WTC11 (cell line): ENCODE data around the gene CASP8. TPM values are rescaled to one million over a fixed set of nuclear protein-coding genes. Genes with fewer than 3 reads are reported as not detected.

ENCODE experiments used
- ATAC-seq: fragments of 200-7000 bp; cut with Tn5 transposase; 2 replicates; pipeline ENCODE4 v1.10.0; 2021; ENCODE audit warnings: mild to moderate bottlenecking, moderate library complexity
- CTCF ChIA-PET: fragments of 300-600 bp; sonication (Branson Sonifier 250); formaldehyde crosslinking; loops from one replicate; lab custom pipeline; 2021; ENCODE audit warnings: antibody characterized with exemption; lab: Charles Lee
- POLR2A ChIA-PET: fragments of 350-600 bp; sonication (Branson Sonifier 250); formaldehyde crosslinking; loops from one replicate; lab custom pipeline; 2021; ENCODE audit warnings: antibody characterized with exemption; lab: Charles Lee
- DNase-seq: peaks from one replicate; pipeline ENCODE4 v3.0.0; 2021; ENCODE audit warnings: low spot score
- H3K27ac Mint-ChIP-seq: 2 replicates; pipeline ENCODE4 v1.8.0; 2021; ENCODE audit warnings: mixed read lengths
- H3K27me3 Mint-ChIP-seq: 2 replicates; pipeline ENCODE4 v1.8.0; 2021; ENCODE audit warnings: low read depth, mild to moderate bottlenecking, moderate library complexity, mixed read lengths
- H3K36me3 Mint-ChIP-seq: 2 replicates; pipeline ENCODE4 v1.8.0; 2021; ENCODE audit warnings: mixed read lengths
- H3K4me1 Mint-ChIP-seq: 2 replicates; pipeline ENCODE4 v1.8.0; 2022; ENCODE audit warnings: mixed read lengths
- H3K4me3 Mint-ChIP-seq: 2 replicates; pipeline ENCODE4 v1.8.0; 2021; ENCODE audit warnings: mild to moderate bottlenecking, moderate library complexity, mixed read lengths
- H3K9me3 Mint-ChIP-seq: 2 replicates; pipeline ENCODE4 v1.8.0; 2021; ENCODE audit warnings: mixed read lengths
- ATF1 ChIP-seq: sonication (generic); formaldehyde crosslinking; IDR thresholded peaks from 2 replicates; pipeline ENCODE4 v1.8.1; 2023; ENCODE audit warnings: mild to moderate bottlenecking, moderate library complexity, missing genetic modification reagents
- E2F5 ChIP-seq: sonication (generic); formaldehyde crosslinking; IDR thresholded peaks from 2 replicates; pipeline ENCODE4 v1.8.1; 2022; ENCODE audit warnings: mild to moderate bottlenecking, moderate library complexity, missing genetic modification reagents
- EMX1 ChIP-seq: fragments of 250-450 bp; sonication (Bioruptor Pico); IDR thresholded peaks from 2 replicates; pipeline ENCODE4 v1.8.0; 2021; ENCODE audit warnings: mild to moderate bottlenecking
- FOXK1 ChIP-seq: sonication (generic); formaldehyde crosslinking; IDR thresholded peaks from 2 replicates; pipeline ENCODE4 v1.8.0; 2022; ENCODE audit warnings: mild to moderate bottlenecking, moderate library complexity, missing genetic modification reagents
- GABPB1 ChIP-seq: sonication (generic); formaldehyde crosslinking; IDR thresholded peaks from 2 replicates; pipeline ENCODE4 v1.8.1; 2023; ENCODE audit warnings: mild to moderate bottlenecking, missing genetic modification reagents
- IRF2 ChIP-seq: sonication (generic); formaldehyde crosslinking; IDR thresholded peaks from 2 replicates; pipeline ENCODE4 v1.8.0; 2022; ENCODE audit warnings: low read depth, missing genetic modification reagents, borderline replicate concordance
- MYBL2 ChIP-seq: sonication (generic); formaldehyde crosslinking; IDR thresholded peaks from 2 replicates; pipeline ENCODE4 v1.8.1; 2023; ENCODE audit warnings: mild to moderate bottlenecking, moderate library complexity, missing genetic modification reagents
- NFATC4 ChIP-seq: fragments of 250-450 bp; sonication (Bioruptor Pico); IDR thresholded peaks from 2 replicates; pipeline ENCODE4 v1.9.0; 2021; ENCODE audit warnings: mild to moderate bottlenecking
- NR3C1 ChIP-seq: sonication (generic); formaldehyde crosslinking; conservative IDR thresholded peaks from 2 replicates; pipeline ENCODE4 v1.8.1; 2023; ENCODE audit warnings: low read depth, mild to moderate bottlenecking, missing genetic modification reagents
- PRDM15 ChIP-seq: sonication (generic); formaldehyde crosslinking; IDR thresholded peaks from 2 replicates; pipeline ENCODE4 v1.8.0; 2022; ENCODE audit warnings: missing genetic modification reagents
- PRRX2 ChIP-seq: fragments of 250-450 bp; sonication (Bioruptor Pico); IDR thresholded peaks from 2 replicates; pipeline ENCODE4 v1.8.0; 2021; ENCODE audit warnings: mild to moderate bottlenecking
- RELA ChIP-seq: sonication (generic); formaldehyde crosslinking; IDR thresholded peaks from 2 replicates; pipeline ENCODE4 v1.8.1; 2022; ENCODE audit warnings: missing genetic modification reagents, mild to moderate bottlenecking, borderline replicate concordance
- RORB ChIP-seq: fragments of 250-450 bp; sonication (Bioruptor Pico); IDR thresholded peaks from 2 replicates; pipeline ENCODE4 v1.9.0; 2021; ENCODE audit warnings: mild to moderate bottlenecking
- TCF7 ChIP-seq: sonication (generic); formaldehyde crosslinking; IDR thresholded peaks from 2 replicates; pipeline ENCODE4 v1.8.0; 2022; ENCODE audit warnings: mild to moderate bottlenecking, low read depth, missing genetic modification reagents, moderate library complexity
- TEAD4 ChIP-seq: sonication (generic); formaldehyde crosslinking; IDR thresholded peaks from 2 replicates; pipeline ENCODE4 v1.8.0; 2022; ENCODE audit warnings: mild to moderate bottlenecking, missing genetic modification reagents
- ZBTB21 ChIP-seq: sonication (generic); formaldehyde crosslinking; IDR thresholded peaks from 2 replicates; pipeline ENCODE4 v1.8.1; 2023; ENCODE audit warnings: mild to moderate bottlenecking, missing genetic modification reagents, borderline replicate concordance
- ZNF121 ChIP-seq: sonication (generic); formaldehyde crosslinking; IDR thresholded peaks from 2 replicates; pipeline ENCODE4 v1.8.0; 2023; ENCODE audit warnings: missing genetic modification reagents
- ZNF263 ChIP-seq: sonication (generic); formaldehyde crosslinking; IDR thresholded peaks from 2 replicates; pipeline ENCODE4 v1.8.1; 2022; ENCODE audit warnings: low read depth, mild to moderate bottlenecking, moderate library complexity, missing genetic modification reagents
- ZNF416 ChIP-seq: fragments of 250-450 bp; sonication (Bioruptor Pico); IDR thresholded peaks from 2 replicates; pipeline ENCODE4 v1.9.0; 2021; ENCODE audit warnings: mild to moderate bottlenecking, inconsistent platforms
- ZSCAN18 ChIP-seq: fragments of 250-450 bp; sonication (Bioruptor Pico); IDR thresholded peaks from 2 replicates; pipeline ENCODE4 v2.1.2; 2022; ENCODE audit warnings: mild to moderate bottlenecking, moderate library complexity
- total RNA-seq: library from RNA; stranded (reverse); gene quantifications from 3 replicates; pipeline ENCODE4 v1.2.3, GENCODE V29; 2021
- TF ChIP-seq, protein P1 (sequence below): fragments of 250-450 bp; sonication (Bioruptor Pico); IDR thresholded peaks from 2 replicates; pipeline ENCODE4 v1.9.0; 2021; ENCODE audit warnings: mild to moderate bottlenecking
- TF ChIP-seq, protein P2 (sequence below): sonication (generic); formaldehyde crosslinking; IDR thresholded peaks from 2 replicates; pipeline ENCODE4 v1.8.0; 2023; ENCODE audit warnings: missing genetic modification reagents, mild to moderate bottlenecking, borderline replicate concordance

CASP8 gene
- total RNA-seq, 1 experiment from 2014 or later = 4.4 TPM

DNA sequence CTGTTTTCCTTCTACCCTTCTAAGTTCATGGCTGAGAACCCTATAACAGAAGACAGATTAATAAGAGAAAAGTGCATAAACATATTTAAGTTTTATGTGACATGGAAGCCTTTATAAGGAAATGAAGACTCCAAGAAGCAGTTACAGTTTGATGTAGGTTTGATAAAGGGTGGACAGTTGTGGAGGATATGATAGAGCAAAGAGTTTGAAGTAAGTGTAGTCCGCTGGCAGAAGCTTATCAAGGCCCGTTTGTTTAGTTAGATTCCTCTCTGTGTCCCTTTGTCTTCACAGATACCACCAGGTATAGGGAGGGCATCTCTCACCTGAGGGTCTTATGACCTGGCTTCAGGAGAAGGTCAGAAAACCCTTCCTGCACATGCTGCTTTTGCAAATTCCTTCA lies 10.4 kb upstream of the CASP8 start:
- Mint-ChIP-seq H3K27ac (no peak overlapping the region), H3K4me1 (peaks cover 9% of the 10 kb centered on the region), H3K4me3 (no peak overlapping the region), H3K36me3 (peaks cover 7% of the 10 kb centered on the region), H3K27me3 (no peaks in the 10 kb centered on the region), H3K9me3 (peaks cover 20% of the 10 kb centered on the region)
- DNase-seq (no peak), ATAC-seq (no peak)
- ChIA-PET CTCF (interaction anchor here (1.7 kb wide), 1 partner anchor 17 kb away, joined by 3 read pairs; no protein-coding TSS in a partner anchor), POLR2A (no interaction called here)
- TF ChIP-seq RELA = no peak
- TF ChIP-seq, protein P1, sequence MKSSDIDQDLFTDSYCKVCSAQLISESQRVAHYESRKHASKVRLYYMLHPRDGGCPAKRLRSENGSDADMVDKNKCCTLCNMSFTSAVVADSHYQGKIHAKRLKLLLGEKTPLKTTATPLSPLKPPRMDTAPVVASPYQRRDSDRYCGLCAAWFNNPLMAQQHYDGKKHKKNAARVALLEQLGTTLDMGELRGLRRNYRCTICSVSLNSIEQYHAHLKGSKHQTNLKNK = no peak
- TF ChIP-seq PRDM15 (CRISPR knock-in tag) = no peak
- no peak for TF ChIP-seq MYBL2 (CRISPR knock-in tag)
- no peak for TF ChIP-seq TEAD4
- no peak for TF ChIP-seq TCF7 (CRISPR knock-in tag)
- no peak for TF ChIP-seq EMX1 (CRISPR knock-in tag)
- no peak for TF ChIP-seq PRRX2 (CRISPR knock-in tag)

GRCh38 chr2:201250741-201251140 lies 9.6 kb upstream of the CASP8 start:
- DNase-seq = no peak
- Mint-ChIP-seq H3K4me1 (peaks cover 10% of the 10 kb centered on the region), H3K27ac (no peak overlapping the region), H3K9me3 (peaks cover 20% of the 10 kb centered on the region), H3K27me3 (no peaks in the 10 kb centered on the region), H3K36me3 (peaks cover 7% of the 10 kb centered on the region), H3K4me3 (no peak overlapping the region)
- ATAC-seq = no peak
- POLR2A ChIA-PET = no interaction called here
- no peak for TF ChIP-seq IRF2 (CRISPR knock-in tag)
- TF ChIP-seq FOXK1 (CRISPR knock-in tag) = no peak
- TF ChIP-seq ZNF263 = no peak
- TF ChIP-seq GABPB1 (CRISPR knock-in tag) = no peak
- TF ChIP-seq ZNF121 (CRISPR knock-in tag) = no peak
- TF ChIP-seq ZSCAN18 (CRISPR knock-in tag) = no peak
- no peak for TF ChIP-seq RORB (CRISPR knock-in tag)
- CTCF ChIA-PET = no interaction called here

DNA sequence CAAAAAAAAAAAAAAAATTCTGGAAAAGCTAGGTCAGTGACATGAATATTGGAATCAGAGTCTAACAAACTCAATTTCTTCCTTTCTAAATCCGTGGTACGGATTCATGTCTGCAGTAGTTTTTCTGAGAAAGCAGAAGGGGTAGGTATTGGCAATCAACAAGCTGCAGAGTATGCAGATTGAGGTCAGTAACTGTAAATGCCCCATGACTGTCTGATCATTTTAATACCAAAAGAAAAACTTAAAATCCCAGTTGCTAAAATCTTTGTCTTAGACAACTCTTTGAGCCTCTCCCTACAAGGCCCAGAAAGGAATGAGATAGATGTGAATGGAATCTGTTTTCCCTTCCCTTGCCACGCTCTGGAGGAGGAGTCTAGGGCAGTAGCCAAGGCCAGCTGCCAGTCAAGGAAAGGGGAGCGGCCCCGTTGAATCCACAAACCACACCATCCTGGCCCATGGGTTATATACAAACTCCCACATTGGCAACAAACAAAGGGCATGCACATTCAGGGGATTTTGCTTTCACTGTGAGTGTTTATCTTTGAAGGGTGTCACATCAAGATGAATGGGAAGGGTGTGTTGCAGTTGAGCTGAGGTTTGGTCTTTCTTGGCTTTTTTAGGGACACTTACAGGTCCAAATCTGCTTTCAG lies 6.1 kb upstream of the CASP8 start:
- POLR2A ChIA-PET = interaction anchor here (0.5 kb wide), 1 partner anchor 751 kb away, joined by 3 read pairs; no protein-coding TSS in a partner anchor
- DNase-seq (peak; percentile 50), ATAC-seq (peak; percentile 92)
- peak overlapping the region; percentile 47; the same call in 1 of the 2 replicates for H3K27ac Mint-ChIP-seq
- H3K27me3 Mint-ChIP-seq = no peaks in the 10 kb centered on the region
- no peak overlapping the region for H3K4me3 Mint-ChIP-seq
- CTCF ChIA-PET = interaction anchor here (0.6 to 2.1 kb wide), 4 partner anchors 22 to 197 kb away, joined by 3 to 15 read pairs (median 4); partner anchors contain the start of genes STRADB and TRAK2
- H3K4me1 Mint-ChIP-seq = peaks cover 27% of the 10 kb centered on the region
- H3K9me3 Mint-ChIP-seq = peaks cover 18% of the 10 kb centered on the region
- H3K36me3 Mint-ChIP-seq = peaks cover 7% of the 10 kb centered on the region
- no peak for TF ChIP-seq NR3C1 (CRISPR knock-in tag)
- TF ChIP-seq ZBTB21 (CRISPR knock-in tag) = no peak
- TF ChIP-seq, protein P2, sequence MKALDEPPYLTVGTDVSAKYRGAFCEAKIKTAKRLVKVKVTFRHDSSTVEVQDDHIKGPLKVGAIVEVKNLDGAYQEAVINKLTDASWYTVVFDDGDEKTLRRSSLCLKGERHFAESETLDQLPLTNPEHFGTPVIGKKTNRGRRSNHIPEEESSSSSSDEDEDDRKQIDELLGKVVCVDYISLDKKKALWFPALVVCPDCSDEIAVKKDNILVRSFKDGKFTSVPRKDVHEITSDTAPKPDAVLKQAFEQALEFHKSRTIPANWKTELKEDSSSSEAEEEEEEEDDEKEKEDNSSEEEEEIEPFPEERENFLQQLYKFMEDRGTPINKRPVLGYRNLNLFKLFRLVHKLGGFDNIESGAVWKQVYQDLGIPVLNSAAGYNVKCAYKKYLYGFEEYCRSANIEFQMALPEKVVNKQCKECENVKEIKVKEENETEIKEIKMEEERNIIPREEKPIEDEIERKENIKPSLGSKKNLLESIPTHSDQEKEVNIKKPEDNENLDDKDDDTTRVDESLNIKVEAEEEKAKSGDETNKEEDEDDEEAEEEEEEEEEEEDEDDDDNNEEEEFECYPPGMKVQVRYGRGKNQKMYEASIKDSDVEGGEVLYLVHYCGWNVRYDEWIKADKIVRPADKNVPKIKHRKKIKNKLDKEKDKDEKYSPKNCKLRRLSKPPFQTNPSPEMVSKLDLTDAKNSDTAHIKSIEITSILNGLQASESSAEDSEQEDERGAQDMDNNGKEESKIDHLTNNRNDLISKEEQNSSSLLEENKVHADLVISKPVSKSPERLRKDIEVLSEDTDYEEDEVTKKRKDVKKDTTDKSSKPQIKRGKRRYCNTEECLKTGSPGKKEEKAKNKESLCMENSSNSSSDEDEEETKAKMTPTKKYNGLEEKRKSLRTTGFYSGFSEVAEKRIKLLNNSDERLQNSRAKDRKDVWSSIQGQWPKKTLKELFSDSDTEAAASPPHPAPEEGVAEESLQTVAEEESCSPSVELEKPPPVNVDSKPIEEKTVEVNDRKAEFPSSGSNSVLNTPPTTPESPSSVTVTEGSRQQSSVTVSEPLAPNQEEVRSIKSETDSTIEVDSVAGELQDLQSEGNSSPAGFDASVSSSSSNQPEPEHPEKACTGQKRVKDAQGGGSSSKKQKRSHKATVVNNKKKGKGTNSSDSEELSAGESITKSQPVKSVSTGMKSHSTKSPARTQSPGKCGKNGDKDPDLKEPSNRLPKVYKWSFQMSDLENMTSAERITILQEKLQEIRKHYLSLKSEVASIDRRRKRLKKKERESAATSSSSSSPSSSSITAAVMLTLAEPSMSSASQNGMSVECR = no peak
- TF ChIP-seq E2F5 (CRISPR knock-in tag) = no peak
- no peak for TF ChIP-seq ATF1 (CRISPR knock-in tag)
- TF ChIP-seq NFATC4 = no peak
- no peak for TF ChIP-seq ZNF416 (CRISPR knock-in tag)
